ENCODE results near the gene DEK.
A peak's percentile ranks its signal among the peaks of the same experiment; 100 is the strongest.

The DEK gene

GRCh38 chr6:18218233-18218632, 46.1 kb downstream of the DEK start:
- Histone ChIP-seq H3F3A (ENCODE audit: insufficient read depth) (peaks cover 46% of the 10 kb centered on the region), H2AFZ (ENCODE audit: low read depth, low read length, severe bottlenecking) (no peak overlapping the region), H3K79me2 (ENCODE audit: insufficient read depth, low read length) (no peaks in the 10 kb centered on the region), H3K4me3 (ENCODE audit: insufficient read depth, low read length, poor library complexity, severe bottlenecking) (no peak overlapping the region), H3K9me2 (replicated peaks; ENCODE audit: insufficient read depth, low read length) (no peaks in the 10 kb centered on the region), H3K9me3 (ENCODE audit: insufficient read depth, low read length) (no peaks in the 10 kb centered on the region), H3K4me2 (ENCODE audit: low read depth, low read length, poor library complexity, severe bottlenecking) (no peak overlapping the region), H3K27ac (ENCODE audit: low read depth, low read length) (no peak overlapping the region), H4K20me1 (ENCODE audit: low read depth, low read length) (0 out of 2 replicates have a peak, but pooled peaks cover 8% of the 10 kb centered on the region), H3K27me3 (ENCODE audit: low read length) (no peaks in the 10 kb centered on the region), H3K9ac (ENCODE audit: low read length) (no peak overlapping the region), H3K36me3 (ENCODE audit: low read length) (peaks cover 14% of the 10 kb centered on the region)
- TF ChIP-seq EZH2phosphoT487 (conservative IDR thresholded peaks at IDR 0.05; ENCODE audit: low read length) (no peak), CTCF (IDR thresholded peaks at IDR 0.05; ENCODE audit: insufficient read depth, low read length, poor library complexity, severe bottlenecking) (no peak)

- H3K9me2 ChIP-seq (replicated peaks; ENCODE audit: insufficient read depth, low read length), result no peaks in the 10 kb centered on the region
- H3K27ac ChIP-seq (ENCODE audit: low read depth, low read length), result no peak overlapping the region
- TF ChIP-seq CTCF (IDR thresholded peaks at IDR 0.05; ENCODE audit: insufficient read depth, low read length, poor library complexity, severe bottlenecking) (no peak), EZH2phosphoT487 (conservative IDR thresholded peaks at IDR 0.05; ENCODE audit: low read length) (no peak)
- H3K27me3 ChIP-seq (ENCODE audit: low read length), result no peaks in the 10 kb centered on the region
- no peak overlapping the region for H3K4me3 ChIP-seq (ENCODE audit: insufficient read depth, low read length, poor library complexity, severe bottlenecking)
- no peaks in the 10 kb centered on the region for H3K79me2 ChIP-seq (ENCODE audit: insufficient read depth, low read length)
- H3K4me2 ChIP-seq (ENCODE audit: low read depth, low read length, poor library complexity, severe bottlenecking), result no peak overlapping the region
- H3K9ac ChIP-seq (ENCODE audit: low read length), result no peak overlapping the region
- peaks cover 29% of the 10 kb centered on the region for H3F3A ChIP-seq (ENCODE audit: insufficient read depth)
- no peaks in the 10 kb centered on the region for H4K20me1 ChIP-seq (ENCODE audit: low read depth, low read length)
- no peaks in the 10 kb centered on the region for H3K9me3 ChIP-seq (ENCODE audit: insufficient read depth, low read length)
- H2AFZ ChIP-seq (ENCODE audit: low read depth, low read length, severe bottlenecking), result no peak overlapping the region
- H3K36me3 ChIP-seq (ENCODE audit: low read length), result no peaks in the 10 kb centered on the region
Measured at GRCh38 chr6:18216411-18216810, 47.9 kb downstream of the DEK start.

- H3K9me2 ChIP-seq (replicated peaks; ENCODE audit: insufficient read depth, low read length), result no peaks in the 10 kb centered on the region
- TF ChIP-seq EZH2phosphoT487 (conservative IDR thresholded peaks at IDR 0.05; ENCODE audit: low read length) (no peak), CTCF (IDR thresholded peaks at IDR 0.05; ENCODE audit: insufficient read depth, low read length, poor library complexity, severe bottlenecking) (no peak)
- H3K79me2 ChIP-seq (ENCODE audit: insufficient read depth, low read length), result no peaks in the 10 kb centered on the region
- H3K27ac ChIP-seq (ENCODE audit: low read depth, low read length), result peak overlapping the region; percentile 53
- H3K4me2 ChIP-seq (ENCODE audit: low read depth, low read length, poor library complexity, severe bottlenecking), result peak overlapping the region; percentile 34
- no peaks in the 10 kb centered on the region for H4K20me1 ChIP-seq (ENCODE audit: low read depth, low read length)
- no peak overlapping the region for H3K4me3 ChIP-seq (ENCODE audit: insufficient read depth, low read length, poor library complexity, severe bottlenecking)
- no peaks in the 10 kb centered on the region for H3K27me3 ChIP-seq (ENCODE audit: low read length)
- H3K36me3 ChIP-seq (ENCODE audit: low read length), result no peaks in the 10 kb centered on the region
- H3F3A ChIP-seq (ENCODE audit: insufficient read depth), result peaks cover 24% of the 10 kb centered on the region
- H2AFZ ChIP-seq (ENCODE audit: low read depth, low read length, severe bottlenecking), result no peak overlapping the region
- no peaks in the 10 kb centered on the region for H3K9me3 ChIP-seq (ENCODE audit: insufficient read depth, low read length)
- H3K9ac ChIP-seq (ENCODE audit: low read length), result no peak overlapping the region
Measured at GRCh38 chr6:18215436-18215835, 48.9 kb downstream of the DEK start.
